ENCODE data around the gene CELF4.
"Not testable (repeated sequence)": the region's sequence is repeated elsewhere in the genome, so short reads cannot be mapped to it uniquely, and the experiment has no call there.

Gene CELF4

DNA sequence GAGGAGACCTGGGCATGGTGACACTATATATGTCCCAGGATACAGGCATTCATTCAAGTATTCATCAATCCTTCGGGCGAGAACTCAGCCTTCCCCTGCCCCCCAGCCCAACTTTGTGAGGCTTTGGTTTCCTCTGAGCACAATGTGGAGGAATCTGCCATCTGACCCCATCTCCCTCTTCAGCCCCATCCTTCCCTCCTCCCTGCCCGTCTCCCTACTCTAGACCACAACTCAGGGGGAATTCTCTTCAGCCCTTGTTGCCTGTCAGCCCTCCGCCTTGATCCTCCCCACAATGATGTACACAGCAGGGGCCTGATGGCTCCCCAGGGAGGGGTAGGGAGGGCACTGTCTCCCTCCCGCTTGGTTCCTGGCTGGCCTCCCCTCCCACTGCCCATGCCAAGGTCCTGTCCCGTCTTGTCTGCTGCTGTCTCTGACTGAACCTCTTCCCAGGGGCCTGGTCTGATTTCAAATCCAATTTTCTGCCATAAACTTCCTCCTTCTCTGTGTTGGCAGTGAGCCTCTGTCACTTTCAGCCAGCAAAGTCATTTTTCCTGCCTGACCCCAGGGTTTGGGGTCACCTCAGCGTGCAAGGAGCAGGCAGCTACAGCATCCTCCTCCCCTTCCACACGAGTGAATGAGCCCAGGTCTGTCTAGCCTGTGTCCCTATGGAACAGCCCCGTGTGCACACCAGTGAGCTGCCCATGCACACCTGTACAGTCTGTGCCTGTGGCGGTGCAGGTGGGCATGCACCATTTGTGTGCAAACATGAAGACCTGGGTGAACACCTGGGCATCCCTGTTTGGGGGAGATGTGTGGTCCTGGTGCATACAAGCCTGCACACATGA is 197.3 kb downstream of the CELF4 start:
- no peak for FAIRE-seq
- no peak for DNase-seq (ENCODE audit: low spot score)

DNA sequence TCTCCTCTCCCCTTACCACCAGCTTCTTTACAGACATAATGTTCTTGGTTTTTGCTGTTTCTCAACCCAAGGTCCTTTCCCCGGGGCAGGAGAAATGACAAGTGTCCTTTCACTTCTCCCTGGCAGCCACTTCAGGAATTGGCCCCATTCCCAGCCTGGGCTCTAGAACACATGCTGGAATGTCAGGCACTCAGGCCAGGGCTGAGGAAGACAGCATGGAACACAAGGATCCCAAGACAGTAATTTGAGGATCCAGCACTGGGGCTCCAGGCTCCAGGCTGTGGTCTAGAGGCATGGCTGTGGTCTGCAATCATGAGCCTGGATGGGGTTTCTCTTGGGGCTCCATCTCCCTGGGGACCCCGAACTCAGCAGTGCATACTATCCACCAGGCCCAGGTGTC is 201.4 kb downstream of the CELF4 start:
- FAIRE-seq (no peak), DNase-seq (ENCODE audit: low spot score) (no peak)

DNA sequence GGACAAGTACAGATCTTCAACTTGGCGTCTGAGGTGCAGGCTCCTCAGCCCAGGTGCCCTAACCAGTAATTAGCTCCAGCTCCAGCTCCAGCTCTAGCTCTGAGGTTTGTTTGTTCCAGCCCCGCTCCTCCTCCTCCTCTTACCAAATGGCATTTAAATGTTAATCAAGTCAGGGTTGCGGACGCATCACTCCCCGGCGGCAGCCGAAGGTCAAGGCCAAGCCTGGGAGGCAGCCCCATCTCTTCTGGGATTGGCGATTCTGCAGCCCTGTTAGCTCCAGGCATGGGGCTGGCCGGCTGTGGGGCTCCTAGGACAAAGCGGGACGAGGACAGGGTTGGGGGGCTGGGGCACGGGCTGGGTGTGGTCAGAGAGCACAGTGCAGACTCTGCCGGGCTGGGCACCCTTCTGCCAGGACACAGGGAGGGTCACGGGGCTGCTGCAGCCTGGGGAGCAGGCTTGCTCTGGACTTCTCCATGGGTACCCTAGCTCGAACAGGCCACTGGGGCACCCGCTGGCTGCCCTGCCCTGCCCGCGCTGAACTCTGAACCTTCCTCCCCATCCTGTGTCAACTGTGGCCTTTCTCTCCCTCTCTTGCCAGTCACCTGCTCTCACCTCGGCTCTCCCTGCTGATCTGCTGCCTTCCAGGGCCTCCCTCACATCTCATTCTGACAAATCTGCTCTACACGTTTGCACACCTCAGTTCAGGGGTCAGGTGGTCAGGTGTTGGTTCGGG is 203.3 kb downstream of the CELF4 start:
- DNase-seq (ENCODE audit: low spot score) (no peak), FAIRE-seq (no peak)

DNA sequence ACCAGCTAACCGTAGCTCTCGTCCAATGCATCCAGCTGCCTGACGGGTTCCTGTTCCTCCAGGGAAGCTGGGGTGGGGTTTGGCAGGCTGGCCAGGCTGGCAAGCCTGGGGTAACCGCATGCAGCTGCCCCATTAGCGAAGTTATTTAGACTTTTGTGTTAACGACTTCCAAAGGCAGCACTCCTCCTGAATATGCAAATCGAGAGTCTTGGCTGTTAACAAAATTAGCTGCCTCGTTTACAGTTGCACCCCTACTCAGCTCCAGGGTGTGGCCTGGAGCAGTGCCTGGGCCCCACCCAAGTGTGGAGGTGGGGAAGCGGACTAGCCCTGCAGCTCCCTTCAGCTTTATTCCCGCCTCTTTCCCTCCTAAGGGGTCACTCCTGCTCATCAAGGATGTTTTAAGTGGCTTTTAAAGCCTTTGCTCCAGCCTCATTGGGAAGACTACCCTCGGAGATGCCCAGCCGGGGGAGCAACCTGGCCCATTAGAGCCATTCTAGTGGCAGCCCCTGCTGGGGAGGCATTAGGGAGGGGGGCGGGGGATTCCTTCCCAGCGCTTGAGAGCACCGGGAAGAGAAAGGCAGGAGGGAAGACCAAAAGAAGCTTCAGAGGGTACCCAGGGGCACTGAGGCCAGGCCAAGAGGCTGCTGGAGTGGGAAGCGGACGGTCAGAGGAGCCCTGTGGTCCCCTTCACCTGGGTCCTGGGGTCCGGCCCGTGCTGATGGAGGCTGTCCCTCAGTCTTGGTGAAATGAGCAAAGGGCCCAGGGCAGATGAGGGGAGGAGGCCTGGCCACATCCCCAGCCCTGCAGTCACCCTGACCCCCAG is 204.1 kb downstream of the CELF4 start:
- no peak for FAIRE-seq
- no peak for DNase-seq (ENCODE audit: low spot score)

DNA sequence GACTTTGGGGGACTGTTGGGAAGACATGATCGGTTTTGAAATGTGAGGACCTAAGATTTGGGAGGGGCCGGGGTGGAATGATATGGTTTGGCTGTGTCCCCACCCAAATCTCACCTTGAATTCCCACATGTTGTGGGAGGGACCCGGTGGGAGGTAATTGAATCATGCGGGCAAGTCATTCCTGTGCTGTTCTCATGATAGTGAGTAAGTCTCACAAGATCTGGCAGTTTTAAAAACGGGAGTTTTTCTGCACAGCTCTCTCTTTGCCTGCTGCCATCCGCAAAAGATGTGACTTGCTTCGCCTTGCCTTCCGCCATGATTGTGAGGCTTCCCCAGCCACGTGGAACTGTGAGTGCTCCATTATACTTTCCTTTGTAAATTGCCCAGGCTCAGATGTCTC is 207.5 kb downstream of the CELF4 start:
- not testable (repeated sequence) for FAIRE-seq

DNA sequence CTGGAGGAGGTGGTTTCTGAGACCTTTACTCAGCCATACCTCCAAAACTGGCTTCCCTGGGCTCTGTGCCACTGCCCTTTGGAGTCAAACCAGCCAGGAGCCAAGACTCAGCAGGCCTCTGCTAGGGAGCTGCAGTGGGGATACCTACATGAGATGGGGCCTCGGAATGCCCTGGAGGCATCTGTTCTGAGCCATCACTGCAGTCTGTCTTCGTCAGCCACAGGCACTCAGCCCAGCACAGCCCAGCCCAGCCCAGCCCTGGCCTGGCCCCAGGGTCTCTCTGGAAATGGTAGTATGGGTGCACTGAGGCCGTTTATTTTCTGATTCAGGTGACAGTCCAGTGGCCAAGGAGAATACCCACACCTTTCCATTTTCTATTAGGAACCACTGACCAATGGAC is 209.8 kb downstream of the CELF4 start:
- DNase-seq (ENCODE audit: low spot score) (no peak), FAIRE-seq (no peak)

More for the DNA sequence above, 207.5 kb downstream of the CELF4 start:
- not testable (repeated sequence) for DNase-seq (ENCODE audit: low spot score)

DNA sequence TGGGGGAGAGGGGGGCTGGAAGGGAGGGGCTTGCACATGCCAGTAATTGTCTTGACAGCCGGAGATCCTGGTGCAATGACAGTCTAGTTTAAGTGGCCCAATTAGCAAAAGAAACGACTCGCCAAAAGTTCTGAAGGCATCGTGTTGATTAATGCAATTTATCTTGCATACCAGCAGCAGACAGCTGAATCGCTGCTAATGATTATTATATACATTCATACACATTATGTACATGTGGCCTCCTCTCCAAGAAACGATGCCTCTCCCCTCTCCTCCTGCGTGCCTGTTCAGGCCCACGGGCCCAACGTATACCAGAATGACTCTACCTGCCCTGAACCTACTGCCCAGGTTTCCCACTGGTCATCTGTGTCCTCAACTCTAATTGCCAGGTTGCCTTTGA is 214.5 kb downstream of the CELF4 start:
- DNase-seq (ENCODE audit: low spot score) (no peak), FAIRE-seq (no peak)

DNA sequence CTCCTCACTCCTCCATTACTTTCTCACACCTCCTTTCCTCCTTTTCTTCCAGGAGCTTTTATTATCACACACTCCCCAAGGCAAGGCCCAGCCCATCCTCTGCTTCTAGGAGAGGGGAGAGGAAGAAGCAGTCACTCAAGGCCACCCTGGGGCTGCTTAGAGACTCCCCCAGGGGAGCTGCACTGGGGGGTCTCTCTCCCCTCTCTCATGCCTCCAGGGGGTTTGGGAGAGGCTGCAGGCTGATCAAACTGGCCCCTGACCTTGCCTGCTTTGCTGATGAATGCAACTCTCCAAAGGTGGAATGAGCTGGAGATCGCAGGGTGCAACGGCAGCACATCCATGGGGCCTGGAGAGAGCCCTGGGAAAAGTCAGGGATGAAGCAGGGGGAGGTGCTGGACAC is 216.9 kb downstream of the CELF4 start:
- FAIRE-seq: no peak
- no peak for DNase-seq (ENCODE audit: low spot score)

DNA sequence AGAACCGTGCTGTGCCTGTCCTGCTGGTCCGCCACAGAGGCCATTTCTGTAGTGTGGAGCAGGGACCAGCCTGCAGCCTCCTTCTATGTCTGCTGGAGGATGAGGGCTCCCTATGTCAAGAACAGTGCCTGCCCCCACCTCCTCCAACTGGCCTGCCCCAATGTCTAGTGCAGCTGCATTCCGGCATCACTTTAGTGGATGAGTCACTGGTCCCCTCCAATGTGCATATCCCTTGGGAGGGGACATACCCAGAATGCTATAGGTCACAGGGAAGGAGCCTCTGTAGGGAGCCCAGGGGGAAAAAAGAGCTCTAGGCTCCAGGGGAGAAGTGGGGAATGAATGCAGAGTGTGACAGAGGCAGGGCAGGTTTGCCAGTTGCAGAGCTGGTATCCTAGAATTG is 219.6 kb downstream of the CELF4 start:
- DNase-seq (ENCODE audit: low spot score) (no peak), FAIRE-seq (no peak)

DNA sequence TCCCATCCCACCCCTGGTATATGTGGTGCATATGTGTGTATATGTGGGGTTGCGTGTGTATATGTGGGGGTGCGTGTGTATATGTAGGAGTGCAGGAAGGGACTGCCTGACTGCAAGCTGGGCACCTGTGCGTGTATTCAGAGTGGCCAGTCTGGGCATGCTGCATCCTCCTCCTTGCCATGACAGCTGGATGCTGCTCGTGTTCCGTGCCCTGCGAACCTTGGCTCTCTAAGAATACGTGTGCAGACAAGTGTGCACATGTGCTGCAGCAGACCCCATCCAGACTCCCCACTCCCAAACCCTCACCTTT is 222.1 kb downstream of the CELF4 start:
- FAIRE-seq (no peak), DNase-seq (ENCODE audit: low spot score) (no peak)

DNA sequence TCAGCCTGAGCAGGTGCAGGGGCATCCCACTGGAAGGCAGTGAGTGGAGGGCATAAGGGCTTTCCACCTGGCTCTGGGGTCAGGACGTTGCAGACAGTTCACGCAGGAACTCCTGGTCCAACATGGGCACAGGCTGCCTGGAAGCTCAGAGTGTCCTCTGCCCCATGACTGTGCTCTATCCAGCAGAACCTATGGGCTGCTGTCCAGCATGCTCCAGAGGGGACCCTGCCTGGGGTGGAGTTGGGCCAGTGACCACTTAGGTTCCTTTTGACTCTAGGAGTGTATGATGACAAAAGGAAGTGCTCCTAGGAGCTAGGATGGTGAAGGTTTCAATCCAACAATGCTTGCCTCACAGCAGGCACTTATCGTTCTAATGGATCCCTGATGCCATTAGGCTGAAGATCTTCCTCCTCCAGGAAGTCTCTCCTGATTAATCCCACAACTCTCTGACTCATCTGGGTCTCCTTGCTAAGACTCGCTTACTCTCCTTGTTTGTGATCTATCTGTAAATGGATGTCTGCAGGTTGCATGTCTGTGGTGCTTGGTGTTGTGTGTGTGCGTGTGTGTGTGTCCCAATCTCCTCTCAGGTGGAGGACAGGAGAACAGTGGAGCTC is 224.0 kb downstream of the CELF4 start:
- FAIRE-seq: no peak
- DNase-seq (ENCODE audit: low spot score): no peak

DNA sequence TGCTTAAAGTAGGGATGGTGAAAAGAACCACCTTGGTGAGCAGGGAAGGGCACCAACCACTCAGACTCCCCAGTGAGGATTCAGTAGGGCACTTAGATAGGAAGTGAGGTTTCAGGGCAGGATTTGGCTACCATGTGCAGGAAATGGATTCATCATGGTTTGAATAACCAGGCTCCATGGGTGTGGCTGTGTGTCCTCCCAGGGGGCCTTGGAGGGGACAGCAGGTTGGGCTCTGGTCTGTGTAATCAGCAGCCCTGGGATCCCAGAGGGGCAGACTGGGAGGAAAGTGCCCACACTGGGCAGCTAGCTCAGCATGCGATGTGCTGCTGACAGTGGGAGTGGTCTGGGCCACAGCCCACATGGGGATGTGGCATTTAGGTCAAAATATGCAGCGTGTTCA is 224.6 kb downstream of the CELF4 start:
- DNase-seq (ENCODE audit: low spot score) (no peak), FAIRE-seq (no peak)

DNA sequence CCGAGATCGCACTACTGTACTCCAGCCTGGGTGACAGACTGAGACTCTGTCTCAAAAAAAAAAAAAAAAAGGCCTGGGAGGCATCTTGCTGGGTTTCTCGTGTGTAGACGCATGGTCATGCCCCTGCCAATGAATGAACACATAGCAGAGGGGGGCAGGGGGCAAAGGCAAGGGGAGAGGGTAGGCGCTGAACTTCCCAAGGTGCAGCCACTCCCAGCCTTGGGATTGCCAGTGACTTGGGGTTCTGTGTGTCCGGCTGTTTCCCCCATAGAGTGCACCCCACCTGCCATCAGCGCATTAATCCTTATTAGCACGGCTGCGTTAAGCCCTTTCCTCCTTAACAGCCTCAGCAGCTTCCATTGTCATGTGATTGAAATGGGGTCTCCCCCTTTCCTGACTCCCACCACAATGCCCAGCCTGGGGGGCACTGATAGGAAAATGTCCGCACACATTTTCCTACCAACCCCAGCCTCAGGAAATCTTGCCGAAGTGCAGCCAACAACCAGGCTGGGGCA is 225.8 kb downstream of the CELF4 start:
- no peak for DNase-seq (ENCODE audit: low spot score)
- FAIRE-seq: no peak

DNA sequence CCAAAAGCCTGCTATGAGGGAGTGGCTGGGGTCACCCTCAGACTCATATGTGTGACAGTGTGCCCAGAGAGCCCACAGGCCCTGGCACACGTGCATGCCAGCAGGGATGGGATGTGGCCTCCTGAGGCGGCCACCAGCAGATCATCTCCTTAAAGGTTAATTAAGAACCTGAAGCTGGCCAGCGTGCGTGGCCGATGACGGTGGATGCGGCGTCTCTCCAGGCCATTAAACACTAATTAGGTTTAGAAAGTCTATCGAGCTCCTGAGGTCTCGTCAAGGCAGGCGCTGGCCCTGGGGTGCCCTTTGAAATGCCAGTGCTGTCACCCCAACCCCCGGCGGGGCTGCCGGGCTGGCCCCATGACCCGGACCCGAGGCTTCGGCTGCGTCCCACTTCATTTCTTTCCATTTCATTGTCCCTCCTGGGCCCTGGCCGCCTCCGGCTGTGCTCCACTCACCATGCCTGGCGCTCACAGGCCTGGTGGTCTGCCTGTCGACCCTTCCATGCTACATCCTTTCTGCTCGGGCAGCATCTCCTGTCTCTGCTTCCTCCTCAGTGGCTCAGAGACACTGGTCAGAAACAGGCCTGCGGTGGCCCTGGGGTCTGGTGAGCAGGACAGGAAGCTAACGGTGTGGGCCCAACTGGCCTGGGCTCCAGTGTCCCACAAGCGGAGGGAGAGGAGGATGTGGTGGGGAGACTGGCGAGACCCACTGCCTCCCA is 228.9 kb downstream of the CELF4 start:
- FAIRE-seq (no peak), DNase-seq (ENCODE audit: low spot score) (no peak)

DNA sequence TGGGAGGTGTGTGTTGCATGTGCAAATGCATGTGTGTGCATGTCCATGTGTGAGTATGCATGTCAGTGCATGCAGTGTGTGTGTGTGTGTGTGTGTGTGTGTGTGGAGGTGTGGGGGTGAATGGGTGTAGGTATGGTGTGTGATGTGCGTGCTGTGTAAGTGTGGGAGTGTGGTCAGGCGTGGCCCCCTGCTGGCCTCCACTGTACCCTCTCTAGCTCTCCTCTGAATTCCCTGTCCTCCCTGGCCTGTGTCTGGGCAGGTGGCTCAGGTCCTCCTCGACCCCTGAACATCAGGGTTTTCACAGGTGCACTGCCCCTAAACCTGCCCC is 230.2 kb downstream of the CELF4 start:
- FAIRE-seq (no peak), DNase-seq (ENCODE audit: low spot score) (no peak)

DNA sequence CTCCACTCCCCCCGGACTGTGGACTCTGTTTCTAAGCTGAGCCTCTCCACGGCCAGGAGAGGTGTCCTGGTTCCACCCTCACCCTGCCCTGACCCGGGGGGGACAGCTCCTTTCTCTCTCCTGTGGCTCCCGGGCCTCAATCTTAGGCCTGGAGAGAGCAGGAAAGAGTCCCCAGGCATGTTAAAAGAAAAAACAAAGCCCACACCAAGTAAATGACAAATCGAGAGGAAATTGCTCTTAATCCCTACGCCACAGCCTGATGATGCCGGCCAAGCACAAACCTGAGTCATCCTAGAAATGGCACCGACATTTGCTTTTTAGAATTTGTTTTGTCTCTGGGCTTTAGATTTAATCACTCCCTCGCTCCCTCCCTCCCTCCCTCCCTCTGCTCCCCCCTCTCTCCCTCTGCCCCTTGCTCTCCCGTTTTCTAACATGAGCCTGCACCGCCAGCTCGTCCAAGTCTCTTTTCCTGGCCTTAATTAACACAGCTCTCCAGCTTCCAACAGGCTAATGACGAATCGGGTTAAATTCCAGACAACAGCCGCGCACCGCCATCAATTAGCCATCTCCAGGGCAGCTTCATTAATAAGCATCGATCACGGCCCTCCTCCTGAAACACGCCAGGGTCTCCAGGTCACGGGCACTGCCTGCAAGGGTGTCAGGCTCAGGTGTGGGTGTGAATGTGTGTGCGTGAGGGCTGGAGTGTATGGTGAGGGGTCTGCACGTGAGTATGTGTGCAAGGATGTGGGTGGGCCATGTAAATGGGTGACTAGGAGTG is 230.8 kb downstream of the CELF4 start:
- DNase-seq (ENCODE audit: low spot score) (peak; percentile 7), FAIRE-seq (no peak)

DNA sequence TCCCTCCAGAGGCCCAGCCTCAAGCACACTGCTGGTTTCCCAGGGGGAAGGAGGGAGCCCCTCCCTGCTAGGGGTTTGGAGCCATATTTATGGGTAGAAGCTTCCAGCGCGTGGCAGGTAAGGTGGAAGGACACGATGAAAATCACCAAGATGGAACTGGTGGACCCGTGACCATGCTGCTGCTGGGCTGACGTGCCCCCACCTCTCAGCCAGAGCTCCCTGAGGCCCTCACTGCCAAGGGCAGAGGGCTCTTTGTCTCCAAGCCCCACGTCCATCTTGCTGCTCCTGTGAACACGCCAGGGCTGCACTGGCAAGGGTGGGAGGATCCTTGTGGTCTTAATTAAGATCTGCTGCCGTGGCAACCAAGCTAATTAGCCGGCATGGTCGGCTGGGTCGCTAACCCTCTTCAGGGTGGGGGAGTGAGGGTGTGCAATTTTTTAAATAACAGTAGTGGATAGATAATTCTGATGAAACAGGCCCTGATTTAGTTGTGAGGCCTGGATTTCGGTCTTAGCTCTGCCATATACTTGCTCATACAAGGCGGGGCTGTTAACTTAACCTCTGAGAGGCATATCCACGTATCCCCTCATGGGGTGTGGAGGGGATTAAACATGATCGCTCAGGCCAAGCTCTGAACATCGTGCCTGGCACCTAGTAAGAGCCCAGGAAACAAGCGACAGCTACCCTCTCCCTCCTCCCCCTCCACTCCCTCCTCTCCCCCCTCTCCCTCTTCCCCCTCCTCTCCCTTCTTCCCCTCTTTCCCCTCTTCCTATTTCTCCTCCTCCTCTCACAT is 232.8 kb downstream of the CELF4 start:
- DNase-seq (ENCODE audit: low spot score) (no peak), FAIRE-seq (no peak)

DNA sequence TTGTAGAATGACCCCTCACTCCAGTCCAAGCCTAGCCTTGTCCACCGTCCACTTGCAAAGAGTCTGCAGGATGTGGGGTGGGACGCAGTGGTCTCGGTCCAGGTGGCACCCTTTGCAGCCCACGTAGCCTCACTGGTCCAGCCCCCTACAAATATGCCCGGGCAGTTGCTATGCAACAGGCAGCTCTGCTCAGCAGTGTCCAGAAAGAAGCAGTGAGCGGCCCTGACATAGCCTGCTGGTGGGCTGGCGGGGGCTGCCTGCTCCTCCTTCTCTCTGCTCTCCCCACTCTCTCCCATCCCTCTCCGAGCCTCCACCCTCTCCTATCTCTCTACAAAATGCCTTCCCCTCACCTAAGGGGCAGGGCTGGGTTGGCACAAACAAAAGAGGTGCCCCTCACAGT is 233.4 kb downstream of the CELF4 start:
- FAIRE-seq: no peak

DNA sequence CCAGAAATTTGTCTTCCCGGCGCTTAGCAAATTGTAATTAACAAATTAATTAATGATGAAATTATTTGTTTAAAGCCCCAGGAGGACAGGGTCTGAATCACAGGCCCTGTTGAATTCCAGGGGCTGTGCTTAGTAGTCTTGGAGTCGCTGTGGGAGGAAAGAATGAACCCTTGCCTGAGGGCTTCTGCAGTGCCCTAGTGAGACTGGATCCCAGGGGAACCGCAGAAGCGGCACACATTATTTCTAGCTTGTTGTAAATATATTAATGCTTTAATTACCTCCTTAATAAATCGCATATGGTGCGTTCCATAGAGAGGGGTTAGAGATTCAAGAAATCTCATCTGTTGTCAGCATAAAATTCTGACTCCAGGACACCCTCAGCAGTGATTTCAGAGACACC is 235.4 kb downstream of the CELF4 start:
- no peak for FAIRE-seq
- no peak for DNase-seq (ENCODE audit: low spot score)

More for the DNA sequence above, 233.4 kb downstream of the CELF4 start:
- DNase-seq (ENCODE audit: low spot score): no peak

Data from RCC 7860 (cell line).